Body of pancreas (tissue), 4 donors: ENCODE measurements around the gene SP100. TPM values are rescaled to one million over a fixed set of nuclear protein-coding genes. Genes with fewer than 3 reads are reported as not detected.
"Not testable (repeated sequence)": the region's sequence is repeated elsewhere in the genome, so short reads cannot be mapped to it uniquely, and the experiment has no call there.

ENCODE experiments used
- ATAC-seq: fragments of 150-250 bp; one replicate; pipeline ENCODE4 v1.9.1; 2016
- DNase-seq, 4 donors: peaks; one replicate each; pipeline ENCODE4 v3.0.0-alpha.2; 2019
- H3K27ac ChIP-seq, 4 donors: fragments of 200-600 bp; sonication (generic); 1 replicate in 3 of 4; 2 replicates in 1 of 4; pipeline versions ENCODE4 v1.5.1 to v1.6.1; 2016 to 2019; ENCODE audit warnings: mild to moderate bottlenecking in 1 of 4, mixed read lengths in 1 of 4, moderate library complexity in 1 of 4
- H3K27me3 ChIP-seq, 2 donors: fragments of 200-600 bp; sonication (generic); one replicate each; pipeline ENCODE4 v1.6.0; 2016; ENCODE audit warnings: mild to moderate bottlenecking in 1 of 2
- H3K36me3 ChIP-seq, 2 donors: fragments of 200-600 bp; sonication (generic); replicated peaks in 1 of 2; 2 replicates each; pipeline ENCODE4 v1.5.1; 2016; ENCODE audit warnings: low read depth in 2 of 2; ENCODE audit not compliant: insufficient read depth in 1 of 2
- H3K4me1 ChIP-seq: fragments of 200-600 bp; sonication (generic); one replicate; pipeline ENCODE4 v1.6.0; 2016
- H3K4me3 ChIP-seq, 2 donors: fragments of 200-600 bp; sonication (generic); 1 replicate in 1 of 2; 2 replicates in 1 of 2; pipeline ENCODE4 v1.5.1; 2016 to 2019
- H3K9me3 ChIP-seq, 3 donors: fragments of 200-600 bp; sonication (generic); 1 replicate in 2 of 3; 2 replicates in 1 of 3; pipeline ENCODE4 v1.5.1; 2016
- CTCF ChIP-seq, 7 experiments: fragments of 450-650 bp in 4 of 7; fragments of 200-600 bp in 3 of 7; sonication (generic) in 3 of 7; IDR thresholded peaks; one replicate each; pipeline ENCODE4 v1.5.1; 2016 to 2019; ENCODE audit warnings: antibody characterized with exemption in 7 of 7
- POLR2A ChIP-seq, 3 donors: fragments of 450-650 bp; IDR thresholded peaks; one replicate each; pipeline ENCODE4 v1.6.1; 2016; ENCODE audit warnings: antibody characterized with exemption in 3 of 3, mild to moderate bottlenecking in 2 of 3
- WGBS, 2 donors: methylation state at CpG; one replicate each; pipeline ENCODE4 v1.1.5; 2017; 5-methylcytosine and 5-hydroxymethylcytosine counted together
- intact Hi-C: fragments of 100-400 bp; cut with DNase I; formaldehyde crosslinking; loops from one replicate; pipeline ENCODE4 v1.15.1; 2023
- total RNA-seq, 2 donors: library from RNA; depleted of rRNA; stranded (reverse); fragments of >200 nt; gene quantifications; one replicate each; pipeline ENCODE4 v1.1.0, GENCODE V29; 2016

The SP100 gene
- total RNA-seq, 2 donors from 2014 or later = 71.9 to 73.2 TPM

GRCh38 chr2:230408244-230408842 is 7.7 kb upstream of the SP100 start:
- no peak for TF ChIP-seq POLR2A (IDR thresholded peaks at IDR 0.05)
- TF ChIP-seq CTCF (IDR thresholded peaks at IDR 0.05) = no peak
- WGBS, 2 donors = 54 to 71% methylated on average over 3 of the region's 3 CpGs
- DNase-seq (peak in 1 of 4 donors; percentile 39), ATAC-seq (no peak)
- H3K36me3 ChIP-seq = peaks cover 0 to 3% of the 10 kb centered on the region in 2 donors
- H3K27me3 ChIP-seq = no peaks in the 10 kb centered on the region
- peaks cover 14% of the 10 kb centered on the region for H3K4me1 ChIP-seq
- H3K4me3 ChIP-seq = no peak overlapping the region
- H3K9me3 ChIP-seq = no peaks in the 10 kb centered on the region
- intact Hi-C loops = no loop called here
- H3K27ac ChIP-seq = peak overlapping the region in 2 of 4 donors; percentile 15 to 44

- H3K4me1 ChIP-seq = peaks cover 14% of the 10 kb centered on the region
- 27 to 37% methylated on average over 2 of the region's 2 CpGs for WGBS, 2 donors
- peak overlapping the region in 1 of 4 donors; percentile 15 for H3K27ac ChIP-seq
Measured at GRCh38 chr2:230409316-230409715, 6.7 kb upstream of the SP100 start.

GRCh38 chr2:230410263-230410662 is 5.7 kb upstream of the SP100 start:
- WGBS, 2 donors = 100% methylated on average over 1 of the region's 1 CpG
- no peak overlapping the region for H3K27ac ChIP-seq
- no peaks in the 10 kb centered on the region for H3K36me3 ChIP-seq
- no peak overlapping the region for H3K4me3 ChIP-seq
- ATAC-seq (no peak), DNase-seq (no peak)
- H3K9me3 ChIP-seq = no peaks in the 10 kb centered on the region
- no peak for TF ChIP-seq POLR2A (IDR thresholded peaks at IDR 0.05)
- no peak for TF ChIP-seq CTCF (IDR thresholded peaks at IDR 0.05)
- no peaks in the 10 kb centered on the region for H3K27me3 ChIP-seq
- peaks cover 15% of the 10 kb centered on the region for H3K4me1 ChIP-seq
- intact Hi-C loops = no loop called here

More at GRCh38 chr2:230409316-230409715, 6.7 kb upstream of the SP100 start:
- H3K27me3 ChIP-seq, ATAC-seq, intact Hi-C loops, H3K4me3 ChIP-seq, H3K9me3 ChIP-seq, H3K36me3 ChIP-seq, DNase-seq: not testable (repeated sequence)

GRCh38 chr2:230410861-230411569 is 5.0 kb upstream of the SP100 start:
- intact Hi-C loops = no loop called here
- peak overlapping the region; percentile 26 to 66 for H3K4me3 ChIP-seq
- no peak for DNase-seq
- no peaks in the 10 kb centered on the region for H3K9me3 ChIP-seq
- H3K4me1 ChIP-seq = peaks cover 21% of the 10 kb centered on the region
- 32 to 35% methylated on average over 15 to 16 of the region's 16 CpGs for WGBS, 2 donors
- TF ChIP-seq POLR2A (IDR thresholded peaks at IDR 0.05) (no peak), CTCF (IDR thresholded peaks at IDR 0.05) (no peak)
- H3K36me3 ChIP-seq = no peaks in the 10 kb centered on the region
- no peak for ATAC-seq
- H3K27me3 ChIP-seq = no peaks in the 10 kb centered on the region
- peak overlapping the region; percentile 78 to 94 (median 86) for H3K27ac ChIP-seq

- no peak for TF ChIP-seq CTCF (IDR thresholded peaks at IDR 0.05)
- TF ChIP-seq POLR2A (IDR thresholded peaks at IDR 0.05) = peak; percentile 24 to 75 (median 70)
- peak; percentile 56 to 62 (median 58) for DNase-seq
- H3K9me3 ChIP-seq = no peaks in the 10 kb centered on the region
- intact Hi-C loops = no loop called here
- H3K4me1 ChIP-seq = peaks cover 21% of the 10 kb centered on the region
- peak; percentile 77 for ATAC-seq
- peak overlapping the region; percentile 26 to 66 for H3K4me3 ChIP-seq
- H3K27me3 ChIP-seq = no peaks in the 10 kb centered on the region
- peak overlapping the region; percentile 78 to 94 (median 86) for H3K27ac ChIP-seq
- WGBS, 2 donors = 1% methylated on average over 14 to 57 of the region's 57 CpGs
- no peaks in the 10 kb centered on the region for H3K36me3 ChIP-seq
Measured at GRCh38 chr2:230411570-230412370, 4.2 kb upstream of the SP100 start.
